ENCODE measurements around the gene CD82. TPM values are rescaled to one million over a fixed set of nuclear protein-coding genes. Genes with fewer than 3 reads are reported as not detected.

Gene CD82
- polyA plus RNA-seq, 3 donors: 40.8 to 89.0 (median 43.0) TPM

GRCh38 chr11:44517541-44517940, 47.9 kb upstream of the CD82 start:
- intact Hi-C loops (cut with micrococcal nuclease): no loop called here
- WGBS (ENCODE audit: insufficient coverage): no CpG with 5 or more reads among the region's 2 CpGs
- Histone ChIP-seq H3K9me3 (replicated peaks in 1 of 2; ENCODE audit: control insufficient read depth in 1 of 2, insufficient read depth in 1 of 2, low read length in 2 of 2) (no peaks in the 10 kb centered on the region), H3K27ac (ENCODE audit: low read depth in 1 of 2, low read length in 2 of 2) (no peak overlapping the region), H3K79me2 (ENCODE audit: insufficient read depth, low read length) (no peaks in the 10 kb centered on the region), H3K4me1 (ENCODE audit: control insufficient read depth in 1 of 2, insufficient read depth in 2 of 2, low read length in 2 of 2) (no peaks in the 10 kb centered on the region), H3K9ac (ENCODE audit: insufficient read depth, low read length, poor library complexity, severe bottlenecking) (no peak overlapping the region), H4K20me1 (ENCODE audit: insufficient read depth, low read length) (no peaks in the 10 kb centered on the region), H3K36me3 (replicated peaks in 1 of 2; ENCODE audit: control insufficient read depth in 1 of 2, insufficient read depth in 2 of 2, low read length in 2 of 2) (no peaks in the 10 kb centered on the region), H3K4me3 (replicated peaks in 1 of 3; ENCODE audit: low read depth in 2 of 3, low read length in 3 of 3) (no peak overlapping the region), H2AFZ (ENCODE audit: insufficient read depth, low read depth, low read length, poor library complexity, severe bottlenecking) (no peak overlapping the region), H3K27me3 (ENCODE audit: control insufficient read depth in 2 of 2, insufficient read depth in 2 of 2, low read length in 2 of 2) (peaks cover 0 to 4% of the 10 kb centered on the region in 2 donors), H3K4me2 (replicated peaks; ENCODE audit: extremely low read depth, low read length, poor library complexity, severe bottlenecking) (no peak overlapping the region)
- H3K27ac Mint-ChIP-seq: peak overlapping the region in 1 of 7 donors; percentile 66
- peaks cover 3 to 20% (median 10%) of the 10 kb centered on the region in 3 donors for H3K27me3 Mint-ChIP-seq (ENCODE audit: low read depth in 3 of 3)
- no peak overlapping the region for H3K4me3 Mint-ChIP-seq
- H3K4me1 Mint-ChIP-seq: no peaks in the 10 kb centered on the region
- no peak for TF ChIP-seq CTCF (IDR thresholded peaks at IDR 0.05)
- H3K36me3 Mint-ChIP-seq: no peaks in the 10 kb centered on the region
- DNase-seq: no peak
- no peaks in the 10 kb centered on the region for H3K9me3 Mint-ChIP-seq

GRCh38 chr11:44518968-44519550, 46.4 kb upstream of the CD82 start:
- DNase-seq: no peak

More at GRCh38 chr11:44518968-44519550, 46.4 kb upstream of the CD82 start:
- no peaks in the 10 kb centered on the region for H3K9me3 Mint-ChIP-seq
- no peaks in the 10 kb centered on the region for H3K4me1 ChIP-seq (ENCODE audit: control insufficient read depth in 1 of 2, insufficient read depth in 2 of 2, low read length in 2 of 2)
- no peaks in the 10 kb centered on the region for H4K20me1 ChIP-seq (ENCODE audit: insufficient read depth, low read length)
- no peaks in the 10 kb centered on the region for H3K36me3 ChIP-seq (replicated peaks in 1 of 2; ENCODE audit: control insufficient read depth in 1 of 2, insufficient read depth in 2 of 2, low read length in 2 of 2)
- intact Hi-C loops (cut with micrococcal nuclease): no loop called here
- H3K36me3 Mint-ChIP-seq: no peaks in the 10 kb centered on the region
- no peak overlapping the region for H3K27ac Mint-ChIP-seq
- H3K4me3 ChIP-seq (replicated peaks in 1 of 3; ENCODE audit: low read depth in 2 of 3, low read length in 3 of 3): no peak overlapping the region
- TF ChIP-seq CTCF (IDR thresholded peaks at IDR 0.05): no peak
- H3K79me2 ChIP-seq (ENCODE audit: insufficient read depth, low read length): no peaks in the 10 kb centered on the region
- H3K27me3 ChIP-seq (ENCODE audit: control insufficient read depth in 2 of 2, insufficient read depth in 2 of 2, low read length in 2 of 2): peaks cover 0 to 4% of the 10 kb centered on the region in 2 donors
- no peak overlapping the region for H2AFZ ChIP-seq (ENCODE audit: insufficient read depth, low read depth, low read length, poor library complexity, severe bottlenecking)
- H3K9me3 ChIP-seq (replicated peaks in 1 of 2; ENCODE audit: control insufficient read depth in 1 of 2, insufficient read depth in 1 of 2, low read length in 2 of 2): no peaks in the 10 kb centered on the region
- no peak overlapping the region for H3K4me3 Mint-ChIP-seq
- H3K27ac ChIP-seq (ENCODE audit: low read depth in 1 of 2, low read length in 2 of 2): no peak overlapping the region
- no peak overlapping the region for H3K4me2 ChIP-seq (replicated peaks; ENCODE audit: extremely low read depth, low read length, poor library complexity, severe bottlenecking)
- peaks cover 5% of the 10 kb centered on the region for H3K4me1 Mint-ChIP-seq
- 0% methylated on average over 2 of the region's 4 CpGs for WGBS (ENCODE audit: insufficient coverage)
- H3K9ac ChIP-seq (ENCODE audit: insufficient read depth, low read length, poor library complexity, severe bottlenecking): no peak overlapping the region
- peaks cover 3 to 22% (median 10%) of the 10 kb centered on the region in 3 donors for H3K27me3 Mint-ChIP-seq (ENCODE audit: low read depth in 3 of 3)

All from CD14-positive monocyte (primary cell).